22Rv1 (cell line): ENCODE data around the gene CXCR5.

Experiments
- ZFX ChIP-seq: fragments of 450-650 bp; IDR thresholded peaks from 2 replicates; pipeline ENCODE4 v1.6.1; 2017; ENCODE audit warnings: antibody characterized with exemption, borderline replicate concordance
- TF ChIP-seq, protein P1 (sequence below): fragments of 450-650 bp; IDR thresholded peaks from 2 replicates; pipeline ENCODE4 v1.5.1; 2017; ENCODE audit warnings: mild to moderate bottlenecking

- TF ChIP-seq, protein P1, sequence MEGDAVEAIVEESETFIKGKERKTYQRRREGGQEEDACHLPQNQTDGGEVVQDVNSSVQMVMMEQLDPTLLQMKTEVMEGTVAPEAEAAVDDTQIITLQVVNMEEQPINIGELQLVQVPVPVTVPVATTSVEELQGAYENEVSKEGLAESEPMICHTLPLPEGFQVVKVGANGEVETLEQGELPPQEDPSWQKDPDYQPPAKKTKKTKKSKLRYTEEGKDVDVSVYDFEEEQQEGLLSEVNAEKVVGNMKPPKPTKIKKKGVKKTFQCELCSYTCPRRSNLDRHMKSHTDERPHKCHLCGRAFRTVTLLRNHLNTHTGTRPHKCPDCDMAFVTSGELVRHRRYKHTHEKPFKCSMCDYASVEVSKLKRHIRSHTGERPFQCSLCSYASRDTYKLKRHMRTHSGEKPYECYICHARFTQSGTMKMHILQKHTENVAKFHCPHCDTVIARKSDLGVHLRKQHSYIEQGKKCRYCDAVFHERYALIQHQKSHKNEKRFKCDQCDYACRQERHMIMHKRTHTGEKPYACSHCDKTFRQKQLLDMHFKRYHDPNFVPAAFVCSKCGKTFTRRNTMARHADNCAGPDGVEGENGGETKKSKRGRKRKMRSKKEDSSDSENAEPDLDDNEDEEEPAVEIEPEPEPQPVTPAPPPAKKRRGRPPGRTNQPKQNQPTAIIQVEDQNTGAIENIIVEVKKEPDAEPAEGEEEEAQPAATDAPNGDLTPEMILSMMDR: no peak
- no peak for TF ChIP-seq ZFX
Observed at GRCh38 chr11:118849825-118850224, 33.9 kb upstream of the CXCR5 start.
